HepG2 (cell line): Measurements from ENCODE around the gene TRIM34. TPM values are rescaled to one million over a fixed set of nuclear protein-coding genes. Genes with fewer than 3 reads are reported as not detected.

Source experiments
- ATAC-seq: fragments of 200-7000 bp; cut with Tn5 transposase; 3 replicates; pipeline ENCODE4 v1.9.1; 2020; ENCODE audit warnings: mild to moderate bottlenecking, moderate library complexity
- BruUV-seq: library from RNA; stranded (reverse); fragments of 400-500 nt; replicated peaks from 2 replicates; lab custom pipeline; 2021; lab: Mats Ljungman, UMichigan
- CTCF ChIA-PET: fragments of 300-600 bp; formaldehyde crosslinking; extraction: SDS; loops from one replicate; lab custom pipeline; 2021; ENCODE audit warnings: low total read pairs, inconsistent platforms, low intra/inter-chr PET ratio; lab: Yijun Ruan, JAX
- POLR2A ChIA-PET: fragments of 350-600 bp; sonication (Branson Sonifier 250); formaldehyde crosslinking; loops from one replicate; lab custom pipeline; 2020; ENCODE audit warnings: antibody characterized with exemption, inconsistent platforms; lab: Yijun Ruan, JAX
- DNase-seq: peaks from one replicate; pipeline ENCODE4 v3.0.0-alpha.2; 2015; ENCODE audit warnings: low spot score
- FAIRE-seq: peaks from 3 replicates; lab custom pipeline; 2011; peaks lifted over from hg19 to GRCh38; lab: Jason Lieb, UNC
- H2AFZ ChIP-seq: one replicate; pipeline ENCODE4 v1.6.1; 2011; ENCODE audit warnings: low read length, inconsistent platforms
- H3K27ac ChIP-seq: fragments of 300-600 bp; 3 replicates; pipeline ENCODE4 v1.8.0; 2011; ENCODE audit warnings: mixed run types, mild to moderate bottlenecking, mixed read lengths, low read length, inconsistent platforms; ENCODE audit not compliant: insufficient read depth; ENCODE audit errors: extremely low read length
- H3K27me3 ChIP-seq, 2 experiments: fragments of 200-600 bp in 1 of 2; 2 replicates in 1 of 2; 3 replicates in 1 of 2; pipeline versions ENCODE4 v1.6.0 to v1.8.0; 2011; ENCODE audit warnings: low read length in 2 of 2, mild to moderate bottlenecking in 2 of 2, moderate library complexity in 2 of 2, inconsistent platforms in 1 of 2; ENCODE audit not compliant: insufficient read depth in 2 of 2, control insufficient read depth in 1 of 2
- H3K36me3 ChIP-seq, 2 experiments: fragments of 200-600 bp in 1 of 2; replicated peaks in 1 of 2; 2 replicates in 1 of 2; 3 replicates in 1 of 2; pipeline versions ENCODE4 v1.5.1 to v1.8.0; 2011; ENCODE audit warnings: low read length in 2 of 2, inconsistent platforms in 1 of 2; ENCODE audit not compliant: insufficient read depth in 2 of 2, control insufficient read depth in 1 of 2
- H3K4me1 ChIP-seq: 2 replicates; pipeline ENCODE4 v1.5.1; 2012; ENCODE audit warnings: low read length, inconsistent platforms; ENCODE audit not compliant: insufficient read depth
- H3K4me2 ChIP-seq: 2 replicates; pipeline ENCODE4 v1.6.0; 2011; ENCODE audit warnings: low read depth, low read length, inconsistent platforms
- H3K4me3 ChIP-seq, 3 experiments: fragments of 200-600 bp in 1 of 3; sonication (generic), shearing (Covaris generic) in 1 of 3; replicated peaks in 1 of 3; 2 replicates each; pipeline ENCODE4 v1.5.1; 2011 to 2016; ENCODE audit warnings: low read length in 3 of 3, inconsistent platforms in 2 of 3, low read depth in 2 of 3, mild to moderate bottlenecking in 2 of 3, control low read depth in 1 of 3, mixed read lengths in 1 of 3; ENCODE audit not compliant: insufficient read depth in 1 of 3
- H3K79me2 ChIP-seq: one replicate; pipeline ENCODE4 v1.6.1; 2011; ENCODE audit warnings: low read length, inconsistent platforms; ENCODE audit not compliant: insufficient read depth
- H3K9ac ChIP-seq: 2 replicates; pipeline ENCODE4 v1.6.0; 2011; ENCODE audit warnings: mild to moderate bottlenecking, low read depth, low read length, inconsistent platforms; ENCODE audit not compliant: insufficient read depth
- H3K9me3 ChIP-seq: 2 replicates; pipeline ENCODE4 v1.5.1; 2012; ENCODE audit warnings: mild to moderate bottlenecking, low read length
- H4K20me1 ChIP-seq: 2 replicates; pipeline ENCODE4 v1.6.0; 2011; ENCODE audit warnings: inconsistent platforms, mild to moderate bottlenecking, low read length, moderate library complexity; ENCODE audit not compliant: insufficient read depth
- CREB3 ChIP-seq: sonication (generic); formaldehyde crosslinking; IDR thresholded peaks from 2 replicates; pipeline ENCODE4 v1.5.0; 2020; ENCODE audit warnings: missing genetic modification reagents
- CREBL2 ChIP-seq: sonication (generic); formaldehyde crosslinking; IDR thresholded peaks from 2 replicates; pipeline ENCODE4 v1.8.1; 2023; ENCODE audit warnings: missing genetic modification reagents, mild to moderate bottlenecking, borderline replicate concordance
- NCOA1 ChIP-seq: sonication (generic); formaldehyde crosslinking; IDR thresholded peaks from 2 replicates; pipeline ENCODE4 v1.9.0; 2021; ENCODE audit warnings: missing genetic modification reagents
- PRDM15 ChIP-seq: sonication (generic); formaldehyde crosslinking; IDR thresholded peaks from 2 replicates; pipeline ENCODE4 v1.4.0; 2020; ENCODE audit warnings: missing genetic modification reagents
- RORA ChIP-seq: sonication (generic); formaldehyde crosslinking; IDR thresholded peaks from 2 replicates; pipeline ENCODE4 v1.5.0; 2020; ENCODE audit warnings: mild to moderate bottlenecking, missing genetic modification reagents, moderate library complexity
- ZBTB20 ChIP-seq: sonication (generic); formaldehyde crosslinking; IDR thresholded peaks from 2 replicates; pipeline ENCODE4 v1.8.1; 2023; ENCODE audit warnings: missing genetic modification reagents, low read depth, mild to moderate bottlenecking, borderline replicate concordance
- ZBTB33 ChIP-seq: sonication (generic); formaldehyde crosslinking; IDR thresholded peaks from 2 replicates; pipeline ENCODE4 v1.4.0; 2020; ENCODE audit warnings: missing genetic modification reagents
- ZKSCAN1 ChIP-seq: fragments of 150-350 bp; IDR thresholded peaks from 2 replicates; pipeline ENCODE4 v1.6.1; 2014; ENCODE audit warnings: low read length
- ZNF142 ChIP-seq: sonication (generic); formaldehyde crosslinking; IDR thresholded peaks from 2 replicates; pipeline ENCODE4 v1.4.0; 2020; ENCODE audit warnings: missing genetic modification reagents
- ZNF546 ChIP-seq: sonication (generic); formaldehyde crosslinking; conservative IDR thresholded peaks from 2 replicates; pipeline ENCODE4 v1.8.1; 2023; ENCODE audit warnings: mild to moderate bottlenecking, missing genetic modification reagents
- WGBS: methylation state at CpG from one replicate; pipeline ENCODE4 v1.1.6; 2017; ENCODE audit warnings: low lambda C conversion rate; 5-methylcytosine and 5-hydroxymethylcytosine counted together
- in situ Hi-C: cut with HindIII; loops from 2 replicates; pipeline ENCODE4 v1.10.0; 2017; ENCODE audit warnings: low pct_unique_long_range_greater_than_20kb; ENCODE audit not compliant: extremely low pct_ligation_motif_present
- intact Hi-C: fragments of 100-400 bp; cut with micrococcal nuclease; formaldehyde crosslinking; loops from one replicate; pipeline ENCODE4 v1.10.0; 2022; ENCODE audit not compliant: unreplicated experiment
- polyA plus RNA-seq, 8 experiments: library from polyadenylated mRNA; depleted of rRNA in 3 of 8; stranded (reverse) in 7 of 8; unstranded in 1 of 8; fragments of >200 nt; fragmentation: Illumina TruSeq in 4 of 8; extraction: Trizol in 4 of 8; gene quantifications; 2 replicates each; pipeline versions ENCODE4 v1.2.1 to v1.2.3, GENCODE V29; 2011 to 2016; ENCODE audit warnings: low read depth in 4 of 8, missing spikeins in 1 of 8, mixed read lengths in 1 of 8; ENCODE audit not compliant: insufficient read depth in 1 of 8
- total RNA-seq, 5 experiments: library from RNA; depleted of rRNA; stranded (reverse); fragments of >200 nt; fragmentation: Illumina TruSeq; extraction: Trizol; gene quantifications; 2 replicates each; pipeline ENCODE4 v1.2.3, GENCODE V29; 2016; ENCODE audit warnings: low read depth in 1 of 5

TRIM34 gene
- total and polyA plus RNA-seq, 2 of the 13 experiments (the other 11 are each of a cell fraction or from before 2014, with no cell fraction given): 0.13 to 0.42 TPM

- TF ChIP-seq PRDM15 (CRISPR knock-in tag): no peak
These were observed 47.7 kb upstream of the TRIM34 start (continued) for GRCh38 chr11:5577101-5577500.

GRCh38 chr11:5580577-5580976 is 44.2 kb upstream of the TRIM34 start, which contains the start of gene OR52B6:
TSS of gene OR52B6 (plus strand) at chr11:5580877. CDS start at chr11:5580877, 0 bp downstream.
- WGBS: 60% methylated on average over 8 of the region's 8 CpGs
- TF ChIP-seq ZNF142 (CRISPR knock-in tag) (no peak), ZBTB33 (CRISPR knock-in tag) (no peak), NCOA1 (CRISPR knock-in tag) (no peak), ZKSCAN1 (no peak), CREB3 (CRISPR knock-in tag) (no peak), RORA (CRISPR knock-in tag) (no peak), ZBTB20 (CRISPR knock-in tag) (no peak), ZNF546 (CRISPR knock-in tag) (no peak), CREBL2 (no peak)
- Histone ChIP-seq H3K9me3 (no peaks in the 10 kb centered on the region), H3K4me2 (no peak within 1 kb of the TSS), H2AFZ (no peak within 1 kb of the TSS), H3K9ac (no peak within 1 kb of the TSS), H3K4me3 (no peak within 1 kb of the TSS), H3K27me3 (no peaks in the 10 kb centered on the region; a peak in 1 of 5 replicates), H3K36me3 (no peaks in the 10 kb centered on the region), H3K4me1 (no peaks in the 10 kb centered on the region), H4K20me1 (no peaks in the 10 kb centered on the region), H3K27ac (no peak within 1 kb of the TSS), H3K79me2 (no peaks in the 10 kb centered on the region)
- BruUV-seq: no TSS peak
- CTCF ChIA-PET: no interaction called here
- intact Hi-C loops (no loop called here), in situ Hi-C loops (no loop called here)
- no peak for DNase-seq
- no peak for FAIRE-seq
- ATAC-seq: no peak
- POLR2A ChIA-PET: no interaction called here
